ENCODE measurements around the gene CCT5. TPM values are rescaled to one million over a fixed set of nuclear protein-coding genes. Genes with fewer than 3 reads are reported as not detected.

CCT5 gene
- polyA plus RNA-seq, 3 donors: 142 to 236 (median 229) TPM

- Histone ChIP-seq H3K27me3 (ENCODE audit: control insufficient read depth in 2 of 2, insufficient read depth in 2 of 2, low read length in 2 of 2) (no peaks in the 10 kb centered on the region), H4K20me1 (ENCODE audit: insufficient read depth, low read length) (no peaks in the 10 kb centered on the region), H3K79me2 (ENCODE audit: insufficient read depth, low read length) (no peaks in the 10 kb centered on the region), H3K4me2 (replicated peaks; ENCODE audit: extremely low read depth, low read length, poor library complexity, severe bottlenecking) (no peak overlapping the region), H3K4me1 (ENCODE audit: control insufficient read depth in 1 of 2, insufficient read depth in 2 of 2, low read length in 2 of 2) (no peaks in the 10 kb centered on the region), H3K27ac (ENCODE audit: low read depth in 1 of 2, low read length in 2 of 2) (no peak overlapping the region), H2AFZ (ENCODE audit: insufficient read depth, low read depth, low read length, poor library complexity, severe bottlenecking) (no peak overlapping the region), H3K4me3 (replicated peaks in 1 of 3; ENCODE audit: low read depth in 2 of 3, low read length in 3 of 3) (no peak overlapping the region), H3K9me3 (replicated peaks in 1 of 2; ENCODE audit: control insufficient read depth in 1 of 2, insufficient read depth in 1 of 2, low read length in 2 of 2) (no peaks in the 10 kb centered on the region), H3K9ac (ENCODE audit: insufficient read depth, low read length, poor library complexity, severe bottlenecking) (no peak overlapping the region), H3K36me3 (replicated peaks in 1 of 2; ENCODE audit: control insufficient read depth in 1 of 2, insufficient read depth in 2 of 2, low read length in 2 of 2) (peaks cover 0 to 19% of the 10 kb centered on the region in 2 donors)
- no peak overlapping the region for H3K27ac Mint-ChIP-seq
- intact Hi-C loops (cut with micrococcal nuclease): no loop called here
- H3K27me3 Mint-ChIP-seq (ENCODE audit: low read depth in 3 of 3): peaks cover 0 to 2% (median 1%) of the 10 kb centered on the region in 3 donors
- TF ChIP-seq CTCF (IDR thresholded peaks at IDR 0.05): no peak
- 100% methylated on average over 1 of the region's 8 CpGs for WGBS (ENCODE audit: insufficient coverage)
- H3K9me3 Mint-ChIP-seq: peaks cover 0 to 4% (median under 1%) of the 10 kb centered on the region in 7 donors
- no peak for DNase-seq
- H3K4me3 Mint-ChIP-seq: no peak overlapping the region
- no peaks in the 10 kb centered on the region for H3K4me1 Mint-ChIP-seq
- H3K36me3 Mint-ChIP-seq: peaks cover 11 to 22% of the 10 kb centered on the region in 2 donors
Measured at GRCh38 chr5:10218658-10219057, 31.4 kb upstream of the CCT5 start.

GRCh38 chr5:10219068-10219467 is 31.0 kb upstream of the CCT5 start:
- no peak overlapping the region for H3K27ac Mint-ChIP-seq
- Histone ChIP-seq H3K9ac (ENCODE audit: insufficient read depth, low read length, poor library complexity, severe bottlenecking) (no peak overlapping the region), H3K4me1 (ENCODE audit: control insufficient read depth in 1 of 2, insufficient read depth in 2 of 2, low read length in 2 of 2) (no peaks in the 10 kb centered on the region), H2AFZ (ENCODE audit: insufficient read depth, low read depth, low read length, poor library complexity, severe bottlenecking) (no peak overlapping the region), H3K27ac (ENCODE audit: low read depth in 1 of 2, low read length in 2 of 2) (no peak overlapping the region), H3K27me3 (ENCODE audit: control insufficient read depth in 2 of 2, insufficient read depth in 2 of 2, low read length in 2 of 2) (no peaks in the 10 kb centered on the region), H4K20me1 (ENCODE audit: insufficient read depth, low read length) (no peaks in the 10 kb centered on the region), H3K4me2 (replicated peaks; ENCODE audit: extremely low read depth, low read length, poor library complexity, severe bottlenecking) (no peak overlapping the region), H3K36me3 (replicated peaks in 1 of 2; ENCODE audit: control insufficient read depth in 1 of 2, insufficient read depth in 2 of 2, low read length in 2 of 2) (peaks cover 0 to 19% of the 10 kb centered on the region in 2 donors), H3K4me3 (replicated peaks in 1 of 3; ENCODE audit: low read depth in 2 of 3, low read length in 3 of 3) (no peak overlapping the region), H3K79me2 (ENCODE audit: insufficient read depth, low read length) (no peaks in the 10 kb centered on the region), H3K9me3 (replicated peaks in 1 of 2; ENCODE audit: control insufficient read depth in 1 of 2, insufficient read depth in 1 of 2, low read length in 2 of 2) (peaks cover 0 to 1% of the 10 kb centered on the region in 2 donors)
- WGBS (ENCODE audit: insufficient coverage): no CpG with 5 or more reads among the region's 4 CpGs
- no peak overlapping the region for H3K4me3 Mint-ChIP-seq
- intact Hi-C loops (cut with micrococcal nuclease): no loop called here
- no peak for TF ChIP-seq CTCF (IDR thresholded peaks at IDR 0.05)
- H3K27me3 Mint-ChIP-seq (ENCODE audit: low read depth in 3 of 3): peaks cover 0 to 2% (median 1%) of the 10 kb centered on the region in 3 donors
- H3K36me3 Mint-ChIP-seq: peaks cover 14 to 25% of the 10 kb centered on the region in 2 donors
- peaks cover 0 to 8% (median 3%) of the 10 kb centered on the region in 7 donors for H3K9me3 Mint-ChIP-seq
- no peaks in the 10 kb centered on the region for H3K4me1 Mint-ChIP-seq
- no peak for DNase-seq

Data from CD14-positive monocyte (primary cell).